ENCODE data around the gene PYHIN1. TPM values are rescaled to one million over a fixed set of nuclear protein-coding genes. Genes with fewer than 3 reads are reported as not detected.

Gene PYHIN1
- total and polyA plus RNA-seq, 2 of the 4 experiments (the other 2 are of a cell fraction) = not detected

DNA sequence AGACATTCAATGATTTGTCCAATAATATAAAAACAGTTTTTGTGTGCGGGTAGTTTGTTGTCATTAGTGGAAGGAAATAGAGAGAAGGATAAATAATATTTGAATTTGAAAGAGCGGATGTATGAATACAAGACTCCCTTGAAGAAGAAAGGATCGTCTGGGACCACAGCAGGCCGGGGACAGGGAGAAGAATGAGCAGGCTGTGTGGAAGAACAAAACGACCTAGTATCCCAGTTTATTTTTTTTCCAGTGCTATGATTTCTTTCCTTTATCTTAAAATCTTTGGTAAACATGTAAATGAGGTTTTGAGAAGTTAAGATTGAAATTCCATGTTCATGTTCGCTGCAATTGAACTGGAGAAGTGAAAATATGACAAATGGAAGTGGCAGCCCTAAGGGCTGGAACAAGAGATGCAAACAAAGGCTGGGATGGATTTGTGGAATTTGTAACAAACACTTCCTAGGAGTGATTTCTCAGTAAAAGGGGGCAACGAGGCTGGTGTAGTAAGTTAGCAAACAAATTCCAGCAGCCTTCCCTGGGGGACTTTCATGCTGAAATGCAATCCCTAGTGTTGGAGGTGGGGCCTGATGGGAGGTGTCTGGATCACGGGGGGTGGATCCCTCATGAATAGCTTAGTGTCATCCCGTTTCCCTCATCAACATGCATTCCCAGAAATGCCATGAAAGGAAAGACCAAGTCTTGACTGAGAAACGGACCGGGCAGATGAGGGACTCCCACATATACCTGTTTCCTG, 68.1 kb downstream of the PYHIN1 start:
- dilution Hi-C loops (cut with HindIII; ENCODE audit: low sequenced_read_pairs, unreplicated experiment) (no loop called here), intact Hi-C loops (cut with micrococcal nuclease) (loop anchor here (1.0 to 2.0 kb wide), 5 partner anchors 10 to 1037 kb away; partner anchors contain the start of gene IFI16), in situ Hi-C loops (cut with MboI; ENCODE audit: low sequenced_read_pairs) (loop anchor here (10.0 kb wide), 2 partner anchors 795 to 1035 kb away; no protein-coding TSS in a partner anchor)
- Histone ChIP-seq H3K79me1 (ENCODE audit: low read depth in 1 of 2, low read length in 2 of 2) (no peaks in the 10 kb centered on the region), H2AFZ (replicated peaks; ENCODE audit: low read length, poor library complexity) (peak overlapping the region; percentile 73), H3K4ac (ENCODE audit: low read depth, low read length) (peak overlapping the region; percentile 59), H3K4me2 (ENCODE audit: low read depth, low read length) (peak overlapping the region; percentile 90), H3K56ac (ENCODE audit: extremely low read depth, insufficient read depth, low read length) (peak overlapping the region; percentile 88; the same call in 1 of the 2 replicates), H4K91ac (ENCODE audit: insufficient read depth, low read depth, low read length) (peak overlapping the region; percentile 62), H3K18ac (ENCODE audit: low read depth, low read length) (peak overlapping the region; percentile 75), H2BK15ac (ENCODE audit: low read depth, low read length) (peak overlapping the region; percentile 84; the same call in 1 of the 3 replicates), H2BK120ac (ENCODE audit: low read depth, low read length) (peak overlapping the region; percentile 71), H3K9me3 (ENCODE audit: control insufficient read depth, insufficient read depth, low read length) (no peaks in the 10 kb centered on the region), H3K14ac (replicated peaks; ENCODE audit: low read depth, low read length) (peak overlapping the region; percentile 40), H2AK5ac (ENCODE audit: low read depth, low read length) (no peak overlapping the region), H3K9ac (ENCODE audit: low read depth, low read length) (peak overlapping the region; percentile 88), H3K4me1 (ENCODE audit: control insufficient read depth, insufficient read depth, low read length) (no peaks in the 10 kb centered on the region), H3K23ac (ENCODE audit: low read depth, low read length) (peak overlapping the region; percentile 44; the same call in 1 of the 2 replicates), H3K27me3 (ENCODE audit: control insufficient read depth, insufficient read depth, low read length) (no peaks in the 10 kb centered on the region), H2BK5ac (ENCODE audit: low read depth, low read length, poor library complexity, severe bottlenecking) (peak overlapping the region; percentile 87), H3K9me1 (ENCODE audit: insufficient read depth, low read length) (no peaks in the 10 kb centered on the region), H4K5ac (ENCODE audit: low read depth, low read length) (peak overlapping the region; percentile 55), H3K27ac (ENCODE audit: insufficient read depth, low read length) (peak overlapping the region; percentile 93), H4K20me1 (ENCODE audit: insufficient read depth, low read length) (no peaks in the 10 kb centered on the region), H3K36me3 (ENCODE audit: control insufficient read depth, insufficient read depth, low read length) (no peaks in the 10 kb centered on the region), H2AK9ac (replicated peaks; ENCODE audit: low read depth, low read length, poor library complexity) (peak overlapping the region; percentile 60), H4K8ac (ENCODE audit: low read depth in 2 of 2, low read length in 2 of 2) (peak overlapping the region in 1 of 2 experiments; percentile 77; a peak in 2 of 4 replicates), H3K4me3 (ENCODE audit: insufficient read depth, low read depth, low read length) (peak overlapping the region; percentile 61), H2BK20ac (ENCODE audit: low read depth, low read length) (peak overlapping the region; percentile 51)
- ChIA-PET POLR2A (ENCODE audit: unreplicated experiment) (interaction anchor here (1.4 kb wide), 1 partner anchor 10 kb away, joined by 7 read pairs; the partner anchor contains the start of gene IFI16), CTCF (interaction anchor here (0.7 to 1.2 kb wide), 3 partner anchors 10 to 73 kb away, joined by 3 read pairs; partner anchors contain the start of gene IFI16)
- DNase-seq (peak; percentile 88), ATAC-seq (ENCODE audit: low read depth) (peak; percentile 86)
- BruUV-seq (replicated peaks) = no TSS peak
- WGBS, 2 experiments (ENCODE audit: extremely low coverage in 2 of 2, insufficient read length in 1 of 2) = 0 to 100% methylated on average over 1 to 5 of the region's 11 CpGs
- TF ChIP-seq BHLHE40 (IDR thresholded peaks at IDR 0.05; ENCODE audit: low read depth, low read length) (peak; percentile 67; the same call in 1 of the 2 replicates), NFE2L2 (IDR thresholded peaks at IDR 0.05; ENCODE audit: low read depth, low read length) (no peak), MAZ (IDR thresholded peaks at IDR 0.05; ENCODE audit: borderline replicate concordance, low read depth, low read length) (peak; percentile 55; the same call in 1 of the 2 replicates), RAD21 (IDR thresholded peaks at IDR 0.05; ENCODE audit: low read length) (no peak), SMC3 (IDR thresholded peaks at IDR 0.05; ENCODE audit: low read depth, low read length) (no peak), CHD1 (IDR thresholded peaks at IDR 0.05; ENCODE audit: low read depth, low read length) (no peak), MXI1 (IDR thresholded peaks at IDR 0.05; ENCODE audit: borderline replicate concordance, low read depth, low read length) (0 out of 2 replicates have a peak, but pooled peaks have one; percentile 30), POLR2A (IDR thresholded peaks at IDR 0.05; ENCODE audit: low read depth, low read length) (peak; percentile 29; the same call in 1 of the 2 replicates)
- TF ChIP-seq, protein P1, sequence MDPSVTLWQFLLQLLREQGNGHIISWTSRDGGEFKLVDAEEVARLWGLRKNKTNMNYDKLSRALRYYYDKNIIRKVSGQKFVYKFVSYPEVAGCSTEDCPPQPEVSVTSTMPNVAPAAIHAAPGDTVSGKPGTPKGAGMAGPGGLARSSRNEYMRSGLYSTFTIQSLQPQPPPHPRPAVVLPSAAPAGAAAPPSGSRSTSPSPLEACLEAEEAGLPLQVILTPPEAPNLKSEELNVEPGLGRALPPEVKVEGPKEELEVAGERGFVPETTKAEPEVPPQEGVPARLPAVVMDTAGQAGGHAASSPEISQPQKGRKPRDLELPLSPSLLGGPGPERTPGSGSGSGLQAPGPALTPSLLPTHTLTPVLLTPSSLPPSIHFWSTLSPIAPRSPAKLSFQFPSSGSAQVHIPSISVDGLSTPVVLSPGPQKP (IDR thresholded peaks at IDR 0.05; ENCODE audit: borderline replicate concordance, low read depth, low read length) = no peak
- TF ChIP-seq, protein P2, sequence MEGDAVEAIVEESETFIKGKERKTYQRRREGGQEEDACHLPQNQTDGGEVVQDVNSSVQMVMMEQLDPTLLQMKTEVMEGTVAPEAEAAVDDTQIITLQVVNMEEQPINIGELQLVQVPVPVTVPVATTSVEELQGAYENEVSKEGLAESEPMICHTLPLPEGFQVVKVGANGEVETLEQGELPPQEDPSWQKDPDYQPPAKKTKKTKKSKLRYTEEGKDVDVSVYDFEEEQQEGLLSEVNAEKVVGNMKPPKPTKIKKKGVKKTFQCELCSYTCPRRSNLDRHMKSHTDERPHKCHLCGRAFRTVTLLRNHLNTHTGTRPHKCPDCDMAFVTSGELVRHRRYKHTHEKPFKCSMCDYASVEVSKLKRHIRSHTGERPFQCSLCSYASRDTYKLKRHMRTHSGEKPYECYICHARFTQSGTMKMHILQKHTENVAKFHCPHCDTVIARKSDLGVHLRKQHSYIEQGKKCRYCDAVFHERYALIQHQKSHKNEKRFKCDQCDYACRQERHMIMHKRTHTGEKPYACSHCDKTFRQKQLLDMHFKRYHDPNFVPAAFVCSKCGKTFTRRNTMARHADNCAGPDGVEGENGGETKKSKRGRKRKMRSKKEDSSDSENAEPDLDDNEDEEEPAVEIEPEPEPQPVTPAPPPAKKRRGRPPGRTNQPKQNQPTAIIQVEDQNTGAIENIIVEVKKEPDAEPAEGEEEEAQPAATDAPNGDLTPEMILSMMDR (conservative IDR thresholded peaks at IDR 0.05; ENCODE audit: low read depth, low read length) = no peak
- TF ChIP-seq, protein P3, sequence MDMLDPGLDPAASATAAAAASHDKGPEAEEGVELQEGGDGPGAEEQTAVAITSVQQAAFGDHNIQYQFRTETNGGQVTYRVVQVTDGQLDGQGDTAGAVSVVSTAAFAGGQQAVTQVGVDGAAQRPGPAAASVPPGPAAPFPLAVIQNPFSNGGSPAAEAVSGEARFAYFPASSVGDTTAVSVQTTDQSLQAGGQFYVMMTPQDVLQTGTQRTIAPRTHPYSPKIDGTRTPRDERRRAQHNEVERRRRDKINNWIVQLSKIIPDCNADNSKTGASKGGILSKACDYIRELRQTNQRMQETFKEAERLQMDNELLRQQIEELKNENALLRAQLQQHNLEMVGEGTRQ (IDR thresholded peaks at IDR 0.05; ENCODE audit: low read depth, low read length) = peak; percentile 16; the same call in 1 of the 2 replicates
